ENCODE measurements around the gene SMO.

DNA sequence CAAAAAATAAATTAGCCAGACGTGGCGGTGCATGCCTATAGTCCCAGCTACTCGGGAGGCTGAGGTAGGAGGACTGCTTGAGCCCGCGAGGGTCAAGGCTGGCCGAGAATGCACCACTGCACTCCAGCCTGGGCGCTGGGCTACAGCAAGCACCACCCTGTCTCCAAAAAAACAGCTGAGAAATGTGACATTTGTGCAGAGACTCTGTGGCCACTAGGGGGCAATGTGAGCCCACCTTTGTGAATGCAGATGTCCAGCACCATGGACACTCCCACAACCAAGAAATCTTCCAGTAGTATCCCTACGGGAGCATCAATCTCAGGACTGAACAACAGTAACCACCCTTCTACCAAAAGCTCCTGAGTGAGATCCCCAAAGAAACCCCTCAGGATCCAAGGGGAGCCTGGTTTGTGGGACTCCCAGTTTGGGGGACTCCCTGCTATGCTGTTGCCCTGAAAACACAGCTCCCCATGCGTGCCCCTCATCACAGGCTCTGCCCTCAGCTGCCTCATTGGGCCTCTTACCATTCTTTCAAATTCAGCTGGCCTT lies 30.2 kb downstream of the SMO start:
- TF ChIP-seq EZH2 (IDR thresholded peaks at IDR 0.05; ENCODE audit: borderline replicate concordance, insufficient read depth, low read depth, low read length, poor library complexity, severe bottlenecking), result no peak
- TF ChIP-seq, protein P1, sequence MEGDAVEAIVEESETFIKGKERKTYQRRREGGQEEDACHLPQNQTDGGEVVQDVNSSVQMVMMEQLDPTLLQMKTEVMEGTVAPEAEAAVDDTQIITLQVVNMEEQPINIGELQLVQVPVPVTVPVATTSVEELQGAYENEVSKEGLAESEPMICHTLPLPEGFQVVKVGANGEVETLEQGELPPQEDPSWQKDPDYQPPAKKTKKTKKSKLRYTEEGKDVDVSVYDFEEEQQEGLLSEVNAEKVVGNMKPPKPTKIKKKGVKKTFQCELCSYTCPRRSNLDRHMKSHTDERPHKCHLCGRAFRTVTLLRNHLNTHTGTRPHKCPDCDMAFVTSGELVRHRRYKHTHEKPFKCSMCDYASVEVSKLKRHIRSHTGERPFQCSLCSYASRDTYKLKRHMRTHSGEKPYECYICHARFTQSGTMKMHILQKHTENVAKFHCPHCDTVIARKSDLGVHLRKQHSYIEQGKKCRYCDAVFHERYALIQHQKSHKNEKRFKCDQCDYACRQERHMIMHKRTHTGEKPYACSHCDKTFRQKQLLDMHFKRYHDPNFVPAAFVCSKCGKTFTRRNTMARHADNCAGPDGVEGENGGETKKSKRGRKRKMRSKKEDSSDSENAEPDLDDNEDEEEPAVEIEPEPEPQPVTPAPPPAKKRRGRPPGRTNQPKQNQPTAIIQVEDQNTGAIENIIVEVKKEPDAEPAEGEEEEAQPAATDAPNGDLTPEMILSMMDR (IDR thresholded peaks at IDR 0.05), result peak; percentile 96
